GM06990 (cell line): ENCODE data around the gene GGNBP2.

ENCODE experiments used
- DNase-seq: peaks from one replicate; pipeline ENCODE4 v3.0.0-alpha.2; 2011; ENCODE audit not compliant: insufficient read length; ENCODE audit errors: extremely low read depth
- H3K27me3 ChIP-seq: replicated peaks from 2 replicates; pipeline ENCODE4 v1.6.0; 2011; ENCODE audit warnings: low read length; ENCODE audit not compliant: control insufficient read depth, insufficient read depth
- H3K36me3 ChIP-seq: 2 replicates; pipeline ENCODE4 v1.5.1; 2011; ENCODE audit warnings: low read length; ENCODE audit not compliant: control insufficient read depth, insufficient read depth
- H3K4me3 ChIP-seq: replicated peaks from 2 replicates; pipeline ENCODE4 v1.5.1; 2011; ENCODE audit warnings: low read depth, mild to moderate bottlenecking, control low read depth, low read length
- TF ChIP-seq, protein P1 (sequence below): IDR thresholded peaks from 2 replicates; pipeline ENCODE4 v1.5.1; 2011; ENCODE audit warnings: low read length, control low read depth, mild to moderate bottlenecking, inconsistent platforms; ENCODE audit not compliant: insufficient read depth, poor library complexity, severe bottlenecking

The GGNBP2 gene

DNA sequence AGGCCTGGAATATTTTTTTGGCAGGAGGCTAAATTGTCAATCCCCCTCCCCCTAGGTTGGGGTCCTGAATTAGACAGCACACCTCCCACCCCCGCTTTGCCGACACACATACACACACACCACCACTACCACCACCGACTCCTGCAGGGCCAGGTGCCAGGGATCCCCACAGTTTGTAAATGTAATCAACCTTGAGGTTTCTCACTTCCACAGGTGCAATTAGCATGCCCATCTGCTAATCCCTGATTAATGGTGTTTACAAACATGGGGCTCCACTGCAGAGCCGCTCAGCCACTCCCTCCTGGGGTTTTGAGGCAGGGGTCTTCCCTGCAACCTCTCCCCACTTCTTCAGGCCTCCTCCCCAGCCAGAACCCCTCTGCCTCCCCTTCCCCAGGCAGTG, 68.4 kb downstream of the GGNBP2 start:
- Histone ChIP-seq H3K27me3 (no peaks in the 10 kb centered on the region), H3K4me3 (no peak overlapping the region), H3K36me3 (peaks cover under 1% of the 10 kb centered on the region; the same call in 1 of the 2 replicates)
- TF ChIP-seq, protein P1, sequence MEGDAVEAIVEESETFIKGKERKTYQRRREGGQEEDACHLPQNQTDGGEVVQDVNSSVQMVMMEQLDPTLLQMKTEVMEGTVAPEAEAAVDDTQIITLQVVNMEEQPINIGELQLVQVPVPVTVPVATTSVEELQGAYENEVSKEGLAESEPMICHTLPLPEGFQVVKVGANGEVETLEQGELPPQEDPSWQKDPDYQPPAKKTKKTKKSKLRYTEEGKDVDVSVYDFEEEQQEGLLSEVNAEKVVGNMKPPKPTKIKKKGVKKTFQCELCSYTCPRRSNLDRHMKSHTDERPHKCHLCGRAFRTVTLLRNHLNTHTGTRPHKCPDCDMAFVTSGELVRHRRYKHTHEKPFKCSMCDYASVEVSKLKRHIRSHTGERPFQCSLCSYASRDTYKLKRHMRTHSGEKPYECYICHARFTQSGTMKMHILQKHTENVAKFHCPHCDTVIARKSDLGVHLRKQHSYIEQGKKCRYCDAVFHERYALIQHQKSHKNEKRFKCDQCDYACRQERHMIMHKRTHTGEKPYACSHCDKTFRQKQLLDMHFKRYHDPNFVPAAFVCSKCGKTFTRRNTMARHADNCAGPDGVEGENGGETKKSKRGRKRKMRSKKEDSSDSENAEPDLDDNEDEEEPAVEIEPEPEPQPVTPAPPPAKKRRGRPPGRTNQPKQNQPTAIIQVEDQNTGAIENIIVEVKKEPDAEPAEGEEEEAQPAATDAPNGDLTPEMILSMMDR: no peak
- no peak for DNase-seq

DNA sequence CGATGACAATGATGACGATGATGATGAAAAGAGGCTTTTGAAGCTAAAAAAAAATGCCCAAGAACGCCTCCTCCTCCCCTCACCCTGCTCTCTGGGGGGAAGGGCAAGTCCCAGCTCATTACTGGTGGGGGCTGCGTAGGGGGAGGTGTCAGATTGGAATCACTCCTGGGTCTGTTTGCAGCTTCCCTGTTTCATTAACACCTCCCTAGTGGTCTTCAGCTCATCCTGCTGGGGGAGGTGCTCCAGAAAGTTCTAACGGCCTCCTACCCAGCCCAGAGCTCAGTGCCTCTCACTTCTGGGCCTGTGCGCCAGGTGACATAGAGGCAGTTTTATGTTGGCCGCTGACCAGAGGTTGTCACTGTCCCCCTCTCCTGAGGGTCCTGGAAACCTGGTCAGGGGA, 69.4 kb downstream of the GGNBP2 start:
- DNase-seq: no peak
- H3K4me3 ChIP-seq: no peak overlapping the region
- no peaks in the 10 kb centered on the region for H3K36me3 ChIP-seq
- TF ChIP-seq, protein P1: no peak
- H3K27me3 ChIP-seq: no peaks in the 10 kb centered on the region

GRCh38 chr17:36614933-36615332, 70.2 kb downstream of the GGNBP2 start:
- no peak overlapping the region for H3K4me3 ChIP-seq
- TF ChIP-seq, protein P1: no peak
- H3K36me3 ChIP-seq: no peaks in the 10 kb centered on the region
- no peaks in the 10 kb centered on the region for H3K27me3 ChIP-seq
- no peak for DNase-seq

DNA sequence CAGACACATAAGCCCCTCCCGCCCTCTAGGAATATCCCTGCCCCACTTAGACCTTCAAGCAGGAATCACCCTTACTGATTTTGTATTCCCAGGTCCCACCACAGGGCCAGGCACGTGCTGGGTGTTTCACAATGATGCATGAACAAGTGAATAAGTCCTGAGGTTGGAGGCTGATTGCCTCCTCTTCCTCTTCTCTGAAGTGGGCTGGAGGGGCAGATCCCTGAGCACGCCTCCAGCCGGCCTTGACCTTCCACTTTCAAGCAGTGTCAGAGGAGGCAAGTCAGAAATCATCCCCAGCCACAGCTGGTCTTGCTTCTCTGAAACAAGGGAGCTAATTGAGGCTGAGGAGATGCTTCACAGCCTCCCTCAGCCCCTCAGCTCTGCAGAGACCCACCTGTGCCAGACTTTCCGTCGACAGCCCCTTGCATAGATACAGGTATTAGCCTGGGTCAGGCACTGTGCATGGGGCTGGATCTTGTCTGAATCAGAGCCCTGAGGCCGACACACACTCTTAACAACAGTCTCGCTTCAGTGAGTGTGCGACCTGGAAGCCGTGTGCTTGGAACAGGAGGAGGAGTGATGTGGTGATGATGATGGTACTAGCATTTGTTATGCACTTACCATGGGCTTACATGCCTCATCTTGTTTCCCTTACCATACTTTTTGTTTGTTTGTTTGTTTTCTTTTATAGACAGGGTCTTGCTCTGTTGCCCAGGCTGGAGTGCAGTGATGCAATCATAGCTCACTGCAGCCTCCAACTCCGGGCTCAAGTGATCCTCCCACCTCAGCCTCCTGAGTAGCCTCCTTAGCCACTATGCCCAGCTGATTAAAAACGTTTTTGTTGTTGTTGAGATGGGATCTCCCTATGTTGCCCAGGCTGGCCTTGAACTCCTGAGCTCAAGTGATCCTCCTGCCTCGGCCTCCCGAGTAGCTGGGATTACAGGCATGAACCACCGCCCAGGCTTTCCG, 71.6 kb downstream of the GGNBP2 start:
- H3K36me3 ChIP-seq: no peaks in the 10 kb centered on the region
- TF ChIP-seq, protein P1: no peak
- H3K4me3 ChIP-seq: no peak overlapping the region
- DNase-seq: no peak
- H3K27me3 ChIP-seq: no peaks in the 10 kb centered on the region

DNA sequence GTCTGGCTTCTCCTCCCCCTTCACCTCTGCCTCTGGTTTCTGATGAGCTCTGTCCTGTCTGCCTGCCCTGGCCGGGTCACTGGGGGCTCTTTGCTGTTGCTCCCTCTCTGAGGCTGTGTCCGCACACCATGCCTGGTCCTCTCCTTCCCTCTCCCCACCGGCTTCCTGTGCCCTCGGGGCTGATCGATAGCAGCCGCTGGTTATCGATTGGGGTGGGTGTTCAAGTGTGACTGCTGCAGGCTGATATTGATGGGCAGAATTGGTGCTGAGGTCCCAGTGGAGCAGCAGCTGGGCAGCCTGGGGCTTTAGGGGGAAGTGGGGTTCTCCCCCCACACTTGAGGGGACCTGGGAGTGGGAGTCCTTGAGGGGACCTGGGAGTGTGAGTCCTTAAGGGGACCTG, 73.1 kb downstream of the GGNBP2 start:
- TF ChIP-seq, protein P1: no peak
- Histone ChIP-seq H3K27me3 (no peaks in the 10 kb centered on the region), H3K4me3 (no peak overlapping the region), H3K36me3 (no peaks in the 10 kb centered on the region)
- DNase-seq: no peak

GRCh38 chr17:36623281-36623680, 78.6 kb downstream of the GGNBP2 start:
- H3K36me3 ChIP-seq: no peaks in the 10 kb centered on the region
- TF ChIP-seq, protein P1: no peak
- no peak for DNase-seq
- no peak overlapping the region for H3K4me3 ChIP-seq
- no peaks in the 10 kb centered on the region for H3K27me3 ChIP-seq
